Fibroblast of lung (primary cell): ENCODE data around the gene ZER1. TPM values are rescaled to one million over a fixed set of nuclear protein-coding genes. Genes with fewer than 3 reads are reported as not detected.

Source experiments
- DNase-seq, 2 donors: peaks; one replicate each; pipeline versions ENCODE4 v3.0.0 to v3.0.0-alpha.2; 2010; ENCODE audit warnings: low read depth in 2 of 2
- H2AFZ ChIP-seq: 2 replicates; pipeline ENCODE4 v1.5.1; 2012; ENCODE audit warnings: low read length, control low read depth, inconsistent platforms
- H3K27ac ChIP-seq: 2 replicates; pipeline ENCODE4 v1.5.1; 2011; ENCODE audit warnings: low read length, control low read depth; ENCODE audit not compliant: insufficient read depth
- H3K27me3 ChIP-seq: 2 replicates; pipeline ENCODE4 v1.5.1; 2011; ENCODE audit warnings: mild to moderate bottlenecking, low read length; ENCODE audit not compliant: control insufficient read depth, insufficient read depth
- H3K36me3 ChIP-seq: 2 replicates; pipeline ENCODE4 v1.5.1; 2011; ENCODE audit warnings: low read length; ENCODE audit not compliant: control insufficient read depth, insufficient read depth
- H3K4me1 ChIP-seq: 2 replicates; pipeline ENCODE4 v1.5.1; 2011; ENCODE audit warnings: low read length; ENCODE audit not compliant: control insufficient read depth, insufficient read depth; ENCODE audit errors: extremely low read depth
- H3K4me2 ChIP-seq: 2 replicates; pipeline ENCODE4 v1.5.1; 2011; ENCODE audit warnings: low read length, control low read depth; ENCODE audit not compliant: insufficient read depth; ENCODE audit errors: extremely low read depth
- H3K4me3 ChIP-seq, 4 experiments: fragments of 200-600 bp in 1 of 4; sonication (generic) in 1 of 4; replicated peaks in 1 of 4; 2 replicates each; pipeline ENCODE4 v1.5.1; 2011 to 2016; ENCODE audit warnings: low read length in 4 of 4, low read depth in 3 of 4, mild to moderate bottlenecking in 3 of 4, control low read depth in 2 of 4, inconsistent platforms in 1 of 4, mixed read lengths in 1 of 4; ENCODE audit not compliant: insufficient read depth in 1 of 4; ENCODE audit errors: control extremely low read depth in 1 of 4
- H3K79me2 ChIP-seq: 2 replicates; pipeline ENCODE4 v1.5.1; 2012; ENCODE audit warnings: mild to moderate bottlenecking, low read length, inconsistent platforms; ENCODE audit not compliant: control insufficient read depth, insufficient read depth
- H3K9ac ChIP-seq: 2 replicates; pipeline ENCODE4 v1.5.1; 2011; ENCODE audit warnings: mild to moderate bottlenecking, low read length, control low read depth; ENCODE audit not compliant: insufficient read depth
- H3K9me3 ChIP-seq: 2 replicates; pipeline ENCODE4 v1.5.1; 2012; ENCODE audit warnings: low read depth, low read length; ENCODE audit not compliant: control insufficient read depth, insufficient read depth
- H4K20me1 ChIP-seq: 2 replicates; pipeline ENCODE4 v1.5.1; 2011; ENCODE audit warnings: low read length; ENCODE audit not compliant: control insufficient read depth, insufficient read depth; ENCODE audit errors: extremely low read depth
- EZH2 ChIP-seq: IDR thresholded peaks from 2 replicates; pipeline ENCODE4 v1.5.1; 2012; ENCODE audit warnings: low read length, control low read depth, mild to moderate bottlenecking; ENCODE audit errors: missing control alignments
- polyA plus RNA-seq, 2 donors: library from polyadenylated mRNA; depleted of rRNA in 1 of 2; stranded (reverse) in 1 of 2; unstranded in 1 of 2; fragments of >200 nt; gene quantifications; 2 replicates each; pipeline ENCODE4 v1.2.1, GENCODE V29; 2011 to 2012; ENCODE audit warnings: missing spikeins in 1 of 2
- total RNA-seq: library from RNA; depleted of rRNA; stranded (reverse); fragments of >200 nt; gene quantifications from 2 replicates; pipeline ENCODE4 v1.2.1, GENCODE V29; 2014
- TF ChIP-seq, protein P1 (sequence below), 2 donors: IDR thresholded peaks in 1 of 2; conservative IDR thresholded peaks in 1 of 2; 1 replicate in 1 of 2; 2 replicates in 1 of 2; pipeline ENCODE4 v1.5.1; 2011 to 2012; ENCODE audit warnings: low read length in 2 of 2, control low read depth in 1 of 2, inconsistent platforms in 1 of 2, low read depth in 1 of 2, mild to moderate bottlenecking in 1 of 2

Gene ZER1
- total and polyA plus RNA-seq, 2 donors (not counting 1 experiment from before 2014, with no cell fraction given): 21.5 to 26.3 TPM

DNA sequence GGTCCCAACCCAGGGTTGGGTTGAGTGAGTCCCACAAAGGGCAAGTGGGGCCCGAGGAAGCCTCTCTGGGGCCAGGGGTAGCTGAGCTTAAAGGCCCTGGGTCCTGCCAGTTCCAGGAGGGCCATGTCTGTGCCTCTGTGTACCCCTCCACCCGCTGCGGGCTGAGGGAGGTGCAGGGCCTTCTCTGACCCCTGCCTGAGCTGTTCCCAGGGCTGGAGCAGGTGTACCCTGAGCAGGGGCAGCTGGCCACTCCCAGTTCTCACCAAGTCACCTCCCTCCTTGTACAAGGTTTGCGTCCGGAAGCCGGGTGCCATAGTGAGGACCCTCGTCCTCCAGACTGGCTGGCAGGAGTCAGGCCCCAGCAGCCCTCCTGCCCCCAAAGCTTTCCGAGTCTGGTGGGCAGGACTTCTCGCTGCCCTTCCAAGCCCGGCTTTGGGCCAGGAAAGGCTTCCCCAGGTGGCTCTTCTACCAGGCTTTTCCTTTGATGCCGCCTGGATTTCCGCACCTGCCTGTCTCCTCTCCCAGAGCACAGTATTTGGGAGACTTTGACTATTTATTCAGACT lies 37.4 kb upstream of the ZER1 start:
- TF ChIP-seq EZH2: no peak
- TF ChIP-seq, protein P1, sequence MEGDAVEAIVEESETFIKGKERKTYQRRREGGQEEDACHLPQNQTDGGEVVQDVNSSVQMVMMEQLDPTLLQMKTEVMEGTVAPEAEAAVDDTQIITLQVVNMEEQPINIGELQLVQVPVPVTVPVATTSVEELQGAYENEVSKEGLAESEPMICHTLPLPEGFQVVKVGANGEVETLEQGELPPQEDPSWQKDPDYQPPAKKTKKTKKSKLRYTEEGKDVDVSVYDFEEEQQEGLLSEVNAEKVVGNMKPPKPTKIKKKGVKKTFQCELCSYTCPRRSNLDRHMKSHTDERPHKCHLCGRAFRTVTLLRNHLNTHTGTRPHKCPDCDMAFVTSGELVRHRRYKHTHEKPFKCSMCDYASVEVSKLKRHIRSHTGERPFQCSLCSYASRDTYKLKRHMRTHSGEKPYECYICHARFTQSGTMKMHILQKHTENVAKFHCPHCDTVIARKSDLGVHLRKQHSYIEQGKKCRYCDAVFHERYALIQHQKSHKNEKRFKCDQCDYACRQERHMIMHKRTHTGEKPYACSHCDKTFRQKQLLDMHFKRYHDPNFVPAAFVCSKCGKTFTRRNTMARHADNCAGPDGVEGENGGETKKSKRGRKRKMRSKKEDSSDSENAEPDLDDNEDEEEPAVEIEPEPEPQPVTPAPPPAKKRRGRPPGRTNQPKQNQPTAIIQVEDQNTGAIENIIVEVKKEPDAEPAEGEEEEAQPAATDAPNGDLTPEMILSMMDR (conservative IDR thresholded peaks at IDR 0.05 in 1 of 2, IDR thresholded peaks at IDR 0.05 in 1 of 2; ENCODE audit: low read depth in 1 of 2, low read length in 2 of 2): no peak
- Histone ChIP-seq H3K4me2 (no peak overlapping the region), H4K20me1 (no peaks in the 10 kb centered on the region), H3K4me1 (no peaks in the 10 kb centered on the region), H3K4me3 (no peak overlapping the region), H3K79me2 (no peaks in the 10 kb centered on the region), H3K36me3 (peaks cover 16% of the 10 kb centered on the region), H3K27me3 (no peaks in the 10 kb centered on the region), H3K9ac (no peak overlapping the region), H3K27ac (no peak overlapping the region), H2AFZ (no peak overlapping the region), H3K9me3 (no peaks in the 10 kb centered on the region)
- DNase-seq: no peak

DNA sequence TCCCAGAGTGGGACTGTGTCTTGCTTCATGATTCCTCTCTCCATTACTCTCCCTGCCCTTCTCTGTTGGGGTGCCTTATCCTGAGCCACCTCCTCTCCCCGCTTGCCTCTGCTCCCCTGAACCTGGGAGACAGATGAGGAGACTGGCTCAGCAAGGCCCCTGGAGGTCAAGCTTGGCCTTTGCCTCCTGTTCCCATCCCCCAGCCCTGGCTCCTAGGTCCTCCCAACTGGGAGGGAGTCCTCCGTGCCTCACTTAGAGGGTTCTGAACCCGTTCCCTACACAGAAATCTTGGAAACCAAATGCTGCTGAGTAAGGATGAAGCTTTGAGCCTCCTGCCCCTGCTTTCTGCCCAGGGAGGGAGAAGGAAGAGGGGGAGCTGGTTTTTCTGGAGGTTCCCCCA lies 36.8 kb upstream of the ZER1 start:
- H3K79me2 ChIP-seq: no peaks in the 10 kb centered on the region
- no peak overlapping the region for H3K9ac ChIP-seq
- no peak overlapping the region for H3K27ac ChIP-seq
- TF ChIP-seq, protein P1 (conservative IDR thresholded peaks at IDR 0.05 in 1 of 2, IDR thresholded peaks at IDR 0.05 in 1 of 2; ENCODE audit: low read depth in 1 of 2, low read length in 2 of 2): no peak
- no peak for TF ChIP-seq EZH2
- no peak overlapping the region for H3K4me3 ChIP-seq
- DNase-seq: no peak
- H4K20me1 ChIP-seq: no peaks in the 10 kb centered on the region
- no peaks in the 10 kb centered on the region for H3K4me1 ChIP-seq
- peaks cover 20% of the 10 kb centered on the region for H3K36me3 ChIP-seq
- no peak overlapping the region for H2AFZ ChIP-seq
- H3K27me3 ChIP-seq: no peaks in the 10 kb centered on the region
- no peaks in the 10 kb centered on the region for H3K9me3 ChIP-seq
- no peak overlapping the region for H3K4me2 ChIP-seq

DNA sequence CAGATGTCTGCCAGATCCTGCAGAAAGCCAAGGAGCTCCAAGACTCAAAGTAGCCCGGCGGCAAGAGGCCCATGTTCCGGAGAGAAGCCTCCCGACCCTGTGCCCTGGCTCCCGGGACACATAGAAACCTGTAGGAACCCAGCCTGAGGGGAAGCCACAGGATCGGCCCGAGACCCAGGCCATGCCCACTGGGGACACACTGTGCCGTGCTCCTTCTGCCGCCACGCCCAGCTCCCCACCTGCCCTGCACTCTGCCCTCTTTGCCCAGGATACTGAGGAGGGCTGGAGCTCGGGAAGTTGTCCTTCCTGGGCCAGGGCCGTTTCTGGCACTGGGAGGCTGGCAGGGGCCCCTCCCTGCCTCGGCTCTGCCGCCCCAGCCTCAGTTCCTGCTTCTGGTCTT lies 36.1 kb upstream of the ZER1 start:
- Histone ChIP-seq H3K36me3 (peaks cover 20% of the 10 kb centered on the region), H3K27me3 (no peaks in the 10 kb centered on the region), H4K20me1 (no peaks in the 10 kb centered on the region), H3K27ac (no peak overlapping the region), H3K79me2 (no peaks in the 10 kb centered on the region), H2AFZ (no peak overlapping the region), H3K4me3 (no peak overlapping the region), H3K9me3 (no peaks in the 10 kb centered on the region), H3K9ac (no peak overlapping the region), H3K4me2 (no peak overlapping the region), H3K4me1 (no peaks in the 10 kb centered on the region)
- TF ChIP-seq, protein P1 (conservative IDR thresholded peaks at IDR 0.05 in 1 of 2, IDR thresholded peaks at IDR 0.05 in 1 of 2; ENCODE audit: low read depth in 1 of 2, low read length in 2 of 2): no peak
- TF ChIP-seq EZH2: no peak
- DNase-seq: no peak
